Prostate gland (tissue), 2 donors: ENCODE results near the gene HNRNPLL.

ENCODE experiments used
- POLR2A ChIP-seq: fragments of 450-650 bp; IDR thresholded peaks from one replicate; pipeline ENCODE4 v1.6.1; 2016; ENCODE audit warnings: antibody characterized with exemption, mild to moderate bottlenecking
- POLR2AphosphoS5 ChIP-seq: sonication (generic); formaldehyde crosslinking; IDR thresholded peaks from one replicate; pipeline ENCODE4 v1.6.1; 2017; ENCODE audit warnings: antibody characterized with exemption
- TF ChIP-seq, protein P1 (sequence below), 4 experiments: fragments of 200-600 bp in 2 of 4; fragments of 450-650 bp in 2 of 4; sonication (generic) in 2 of 4; IDR thresholded peaks; 1 replicate in 3 of 4; 2 replicates in 1 of 4; pipeline ENCODE4 v1.5.1; 2016 to 2019; ENCODE audit warnings: antibody characterized with exemption in 4 of 4, mild to moderate bottlenecking in 2 of 4, moderate library complexity in 2 of 4

DNA sequence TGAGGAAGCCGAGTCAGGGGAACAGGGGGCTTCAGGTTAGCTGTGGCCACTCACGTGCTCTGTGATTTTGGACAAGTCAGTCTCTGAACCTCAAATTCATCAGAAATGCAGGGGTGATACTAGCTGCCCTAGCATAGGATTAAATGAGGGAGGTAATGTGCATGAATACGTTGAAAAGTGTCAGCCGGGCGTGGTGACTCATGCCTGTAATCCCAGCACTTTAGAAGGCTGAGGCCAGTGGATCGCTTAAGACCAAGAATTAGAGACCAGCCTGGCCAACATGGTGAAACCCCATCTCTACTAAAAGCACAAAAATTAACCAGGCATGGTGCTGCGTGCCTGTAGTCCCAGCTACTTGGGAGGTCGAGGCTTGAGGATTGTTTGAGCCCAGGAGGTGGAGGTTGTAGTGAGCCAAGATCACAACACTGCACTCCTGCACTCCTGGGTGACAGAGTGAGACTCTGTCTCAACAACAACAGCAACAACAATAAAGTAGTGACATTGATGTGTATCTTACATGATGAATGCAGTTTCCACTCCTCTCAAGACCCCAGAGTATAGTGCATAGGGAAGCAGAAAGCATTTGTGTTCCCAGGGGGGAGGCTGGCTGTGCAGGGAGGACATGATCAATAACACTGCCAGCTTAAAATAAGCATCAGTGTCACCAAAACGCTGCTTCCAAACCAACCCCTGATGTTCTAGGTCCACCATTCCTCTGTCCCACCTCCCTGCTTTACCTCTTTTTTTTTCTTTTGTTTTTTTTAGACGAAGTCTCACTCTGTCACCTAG, 68.8 kb downstream of the HNRNPLL start:
- TF ChIP-seq, protein P1, sequence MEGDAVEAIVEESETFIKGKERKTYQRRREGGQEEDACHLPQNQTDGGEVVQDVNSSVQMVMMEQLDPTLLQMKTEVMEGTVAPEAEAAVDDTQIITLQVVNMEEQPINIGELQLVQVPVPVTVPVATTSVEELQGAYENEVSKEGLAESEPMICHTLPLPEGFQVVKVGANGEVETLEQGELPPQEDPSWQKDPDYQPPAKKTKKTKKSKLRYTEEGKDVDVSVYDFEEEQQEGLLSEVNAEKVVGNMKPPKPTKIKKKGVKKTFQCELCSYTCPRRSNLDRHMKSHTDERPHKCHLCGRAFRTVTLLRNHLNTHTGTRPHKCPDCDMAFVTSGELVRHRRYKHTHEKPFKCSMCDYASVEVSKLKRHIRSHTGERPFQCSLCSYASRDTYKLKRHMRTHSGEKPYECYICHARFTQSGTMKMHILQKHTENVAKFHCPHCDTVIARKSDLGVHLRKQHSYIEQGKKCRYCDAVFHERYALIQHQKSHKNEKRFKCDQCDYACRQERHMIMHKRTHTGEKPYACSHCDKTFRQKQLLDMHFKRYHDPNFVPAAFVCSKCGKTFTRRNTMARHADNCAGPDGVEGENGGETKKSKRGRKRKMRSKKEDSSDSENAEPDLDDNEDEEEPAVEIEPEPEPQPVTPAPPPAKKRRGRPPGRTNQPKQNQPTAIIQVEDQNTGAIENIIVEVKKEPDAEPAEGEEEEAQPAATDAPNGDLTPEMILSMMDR (IDR thresholded peaks at IDR 0.05), result no peak
- TF ChIP-seq POLR2AphosphoS5 (no peak), POLR2A (no peak)
